Measurements from ENCODE around the gene IMMP2L.
"Not testable (repeated sequence)": the region's sequence is repeated elsewhere in the genome, so short reads cannot be mapped to it uniquely, and the experiment has no call there.

Gene IMMP2L

GRCh38 chr7:111501799-111502198 lies 60.5 kb downstream of the IMMP2L start:
- DNase-seq, result not testable (repeated sequence)

GRCh38 chr7:111499027-111499426 lies 63.3 kb downstream of the IMMP2L start:
- no peak for DNase-seq

- DNase-seq, result no peak
Observed at GRCh38 chr7:111498391-111499007, 63.8 kb downstream of the IMMP2L start.

- no peak for DNase-seq
Observed at GRCh38 chr7:111495173-111495810, 67.0 kb downstream of the IMMP2L start.

GRCh38 chr7:111492234-111492633 lies 70.1 kb downstream of the IMMP2L start:
- no peak for DNase-seq

GRCh38 chr7:111486472-111487142 lies 75.7 kb downstream of the IMMP2L start:
- DNase-seq, result no peak

- DNase-seq, result no peak
Observed at GRCh38 chr7:111485701-111486380, 76.5 kb downstream of the IMMP2L start.

GRCh38 chr7:111483078-111483477 lies 79.2 kb downstream of the IMMP2L start:
- no peak for DNase-seq

- no peak for DNase-seq
Observed at GRCh38 chr7:111477462-111478225, 84.6 kb downstream of the IMMP2L start.

GRCh38 chr7:111476586-111477293 lies 85.6 kb downstream of the IMMP2L start:
- DNase-seq, result no peak

- no peak for DNase-seq
Observed at GRCh38 chr7:111475959-111476358, 86.3 kb downstream of the IMMP2L start.

GRCh38 chr7:111475419-111475748 lies 86.9 kb downstream of the IMMP2L start:
- no peak for DNase-seq

- DNase-seq, result no peak
Observed at GRCh38 chr7:111474723-111475418, 87.4 kb downstream of the IMMP2L start.

- no peak for DNase-seq
Observed at GRCh38 chr7:111473449-111474198, 88.7 kb downstream of the IMMP2L start.

GRCh38 chr7:111470998-111471397 lies 91.3 kb downstream of the IMMP2L start:
- no peak for DNase-seq

GRCh38 chr7:111469894-111470293 lies 92.4 kb downstream of the IMMP2L start:
- not testable (repeated sequence) for DNase-seq

- DNase-seq, result not testable (repeated sequence)
Observed at GRCh38 chr7:111465774-111466173, 96.5 kb downstream of the IMMP2L start.

- DNase-seq, result no peak
Observed at GRCh38 chr7:111460695-111461094, 101.6 kb downstream of the IMMP2L start.

- no peak for DNase-seq
Observed at GRCh38 chr7:111459757-111460280, 102.5 kb downstream of the IMMP2L start.

- DNase-seq, result no peak
Observed at GRCh38 chr7:111459065-111459756, 103.1 kb downstream of the IMMP2L start.
